ENCODE data around the gene ZFX.

ZFX gene

GRCh38 chrX:24241822-24242648 lies 92.5 kb downstream of the ZFX start:
- DNase-seq (ENCODE audit: low read depth): no peak

DNA sequence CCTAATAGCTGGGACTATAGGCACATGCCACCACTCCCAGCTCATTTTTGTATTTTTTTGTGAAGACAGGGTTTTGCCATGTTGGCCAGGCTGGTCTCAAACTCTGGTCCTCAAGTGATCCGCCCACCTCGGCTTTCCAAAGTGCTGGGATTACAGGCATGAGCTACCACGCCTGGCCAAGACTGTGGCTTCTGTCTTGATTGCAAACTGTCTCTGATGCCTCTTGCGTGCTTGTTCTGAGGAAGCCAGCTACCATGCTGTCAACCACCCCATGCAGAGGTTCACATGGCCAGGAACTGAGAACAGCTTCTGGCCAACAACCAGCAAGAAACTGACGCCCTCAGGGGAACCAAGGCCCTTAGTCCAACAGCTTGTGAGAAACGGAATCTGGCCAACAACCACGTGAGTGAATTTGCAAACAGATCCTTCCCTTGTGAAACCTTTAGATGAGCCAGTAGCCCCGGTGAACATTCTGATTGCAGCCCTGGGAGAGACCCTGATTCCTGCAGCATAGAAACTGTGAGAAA lies 93.2 kb downstream of the ZFX start:
- DNase-seq (ENCODE audit: low read depth): no peak

DNA sequence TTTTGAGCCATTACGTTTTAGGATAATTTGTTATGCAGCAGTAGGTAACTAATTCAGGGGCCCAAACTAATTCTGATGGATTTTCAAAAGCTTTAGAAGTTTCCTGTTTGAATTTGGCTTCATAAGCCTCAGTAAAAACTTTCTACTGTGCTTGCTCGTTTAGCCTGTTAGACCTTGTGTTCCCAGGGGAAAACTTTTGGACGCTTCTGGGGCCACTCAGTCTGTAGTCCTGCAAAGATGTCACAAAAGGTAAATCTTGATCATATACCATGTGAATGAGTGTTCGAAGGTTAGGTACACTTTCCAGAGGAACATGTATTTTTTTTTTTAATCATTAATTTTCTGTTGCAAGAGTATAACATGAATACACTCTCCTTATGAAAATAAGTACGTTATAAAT lies 93.7 kb downstream of the ZFX start:
- DNase-seq (ENCODE audit: low read depth): no peak

- no peak for DNase-seq (ENCODE audit: low read depth)
Measured at GRCh38 chrX:24243692-24244091, 94.2 kb downstream of the ZFX start.

GRCh38 chrX:24245202-24245601 lies 95.7 kb downstream of the ZFX start:
- DNase-seq (ENCODE audit: low read depth): no peak

- no peak for DNase-seq (ENCODE audit: low read depth)
Measured at GRCh38 chrX:24248042-24248441, 98.5 kb downstream of the ZFX start.

GRCh38 chrX:24253030-24253429 lies 103.5 kb downstream of the ZFX start:
- DNase-seq (ENCODE audit: low read depth): no peak

- no peak for DNase-seq (ENCODE audit: low read depth)
Measured at GRCh38 chrX:24253469-24253868, 103.9 kb downstream of the ZFX start.

GRCh38 chrX:24257011-24257410 lies 107.5 kb downstream of the ZFX start:
- no peak for DNase-seq (ENCODE audit: low read depth)

DNA sequence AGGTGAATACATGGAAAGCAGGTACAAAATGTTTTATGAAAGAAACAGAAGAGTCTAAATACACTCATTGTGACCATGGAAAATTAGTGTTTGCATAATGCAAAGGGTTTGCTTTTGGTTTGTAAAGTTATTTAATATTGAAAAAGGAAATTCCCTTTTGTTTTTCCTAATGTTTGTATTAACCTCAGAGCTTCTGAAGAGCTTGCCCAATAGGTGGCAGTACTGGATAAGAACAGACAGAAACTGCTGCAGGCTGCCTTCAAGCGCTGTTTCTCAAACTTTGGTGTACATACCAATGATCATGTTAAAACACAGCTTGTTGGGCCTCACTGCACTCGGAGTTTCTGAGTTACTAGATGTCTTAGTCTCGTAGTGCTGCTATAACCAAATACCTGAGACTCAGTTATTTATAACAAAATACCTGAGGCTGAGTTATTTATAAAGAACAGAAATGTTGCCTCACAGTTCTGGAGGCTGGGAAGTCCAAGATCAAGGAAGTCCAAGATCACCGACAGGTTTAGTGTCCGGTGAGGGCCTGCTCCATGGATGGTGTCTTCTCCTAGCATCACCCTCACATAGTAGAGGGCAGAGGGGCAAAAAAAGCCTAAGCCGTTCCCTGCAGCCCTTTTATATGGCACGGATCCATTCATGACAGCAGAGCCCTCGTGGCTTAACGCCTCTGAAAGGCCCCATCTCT lies 110.2 kb downstream of the ZFX start:
- DNase-seq (ENCODE audit: low read depth): no peak

GRCh38 chrX:24260842-24261550 lies 111.5 kb downstream of the ZFX start:
- DNase-seq (ENCODE audit: low read depth): no peak

DNA sequence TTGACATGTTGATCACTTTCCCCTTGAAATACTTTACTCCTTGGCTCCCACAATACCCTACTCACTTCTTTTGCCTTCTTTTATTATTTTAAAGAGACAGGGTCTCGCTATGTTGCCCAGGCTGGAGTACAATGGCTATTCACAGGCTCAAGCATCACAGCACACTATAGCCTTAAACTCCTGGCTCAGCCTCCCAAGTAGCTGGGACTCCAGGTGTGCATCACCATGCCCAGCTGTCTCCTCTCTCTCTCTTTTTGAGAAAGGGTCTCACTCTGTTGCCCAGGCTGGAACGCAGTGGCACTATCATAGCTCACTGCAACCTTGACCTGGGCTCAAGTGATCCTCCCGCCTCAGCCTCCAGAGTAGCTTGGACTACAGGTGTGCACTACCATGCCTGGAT lies 112.8 kb downstream of the ZFX start:
- DNase-seq (ENCODE audit: low read depth): no peak

- no peak for DNase-seq (ENCODE audit: low read depth)
Measured at GRCh38 chrX:24264383-24264782, 114.9 kb downstream of the ZFX start.
